Caco-2 (cell line): Measurements from ENCODE around the gene OASL. TPM values are rescaled to one million over a fixed set of nuclear protein-coding genes. Genes with fewer than 3 reads are reported as not detected.

ENCODE experiments used
- BruUV-seq: library from RNA; stranded (reverse); fragments of 400-500 nt; replicated peaks from 2 replicates; lab custom pipeline; 2021; lab: Mats Ljungman, UMichigan
- CTCF ChIA-PET: fragments of 300-600 bp; sonication (Branson Sonifier 250); formaldehyde crosslinking; loops from one replicate; lab custom pipeline; 2022; ENCODE audit warnings: antibody characterized with exemption; lab: Charles Lee
- POLR2A ChIA-PET: fragments of 300-600 bp; sonication (Branson Sonifier 250); formaldehyde crosslinking; loops from one replicate; lab custom pipeline; 2022; ENCODE audit warnings: antibody characterized with exemption; lab: Charles Lee
- DNase-seq, 2 experiments: peaks; one replicate each; pipeline versions ENCODE4 v3.0.0 to v3.0.0-alpha.2; 2020 to 2022
- H3K27me3 ChIP-seq: replicated peaks from 2 replicates; pipeline ENCODE4 v1.6.0; 2011; ENCODE audit warnings: low read length; ENCODE audit not compliant: control insufficient read depth, insufficient read depth
- H3K36me3 ChIP-seq: 2 replicates; pipeline ENCODE4 v1.5.1; 2011; ENCODE audit warnings: low read length; ENCODE audit not compliant: control insufficient read depth, insufficient read depth
- H3K4me1 ChIP-seq: fragments of 250-450 bp; sonication (Bioruptor Pico); 2 replicates; pipeline ENCODE4 v1.5.1; 2020; ENCODE audit warnings: mild to moderate bottlenecking
- H3K4me3 ChIP-seq: 2 replicates; pipeline ENCODE4 v1.5.1; 2011; ENCODE audit warnings: low read depth, mild to moderate bottlenecking, control low read depth, low read length
- H3K9me3 ChIP-seq: fragments of 250-450 bp; sonication (Bioruptor Pico); 2 replicates; pipeline ENCODE4 v1.5.1; 2020; ENCODE audit warnings: mild to moderate bottlenecking, moderate library complexity
- H3K27ac Mint-ChIP-seq: one replicate; pipeline ENCODE4 v1.8.0; 2022; ENCODE audit warnings: mixed read lengths; ENCODE audit not compliant: unreplicated experiment
- H3K27me3 Mint-ChIP-seq: one replicate; pipeline ENCODE4 v1.8.0; 2022; ENCODE audit warnings: mixed read lengths; ENCODE audit not compliant: insufficient read depth, unreplicated experiment
- H3K36me3 Mint-ChIP-seq: one replicate; pipeline ENCODE4 v1.8.0; 2022; ENCODE audit warnings: mild to moderate bottlenecking, mixed read lengths; ENCODE audit not compliant: insufficient read depth, unreplicated experiment
- H3K4me1 Mint-ChIP-seq: one replicate; pipeline ENCODE4 v1.8.0; 2022; ENCODE audit warnings: low read depth, mixed read lengths; ENCODE audit not compliant: unreplicated experiment
- H3K4me3 Mint-ChIP-seq: one replicate; pipeline ENCODE4 v1.8.0; 2022; ENCODE audit warnings: mild to moderate bottlenecking, moderate library complexity, mixed read lengths; ENCODE audit not compliant: unreplicated experiment
- H3K9me3 Mint-ChIP-seq: one replicate; pipeline ENCODE4 v1.8.0; 2022; ENCODE audit warnings: mixed read lengths; ENCODE audit not compliant: unreplicated experiment
- intact Hi-C: fragments of 100-400 bp; cut with micrococcal nuclease; formaldehyde crosslinking; loops from one replicate; pipeline ENCODE4 v1.10.0; 2022; ENCODE audit not compliant: unreplicated experiment
- total RNA-seq: library from RNA; stranded (reverse); gene quantifications from 2 replicates; pipeline ENCODE4 v1.2.3, GENCODE V29; 2022
- TF ChIP-seq, protein P1 (sequence below), 2 experiments: fragments of 200-600 bp in 1 of 2; IDR thresholded peaks; 1 replicate in 1 of 2; 2 replicates in 1 of 2; pipeline versions ENCODE4 v1.5.1 to v1.8.0; 2011 to 2022; ENCODE audit warnings: antibody characterized with exemption in 1 of 2, control low read depth in 1 of 2, inconsistent platforms in 1 of 2, low read depth in 1 of 2, low read length in 1 of 2, mild to moderate bottlenecking in 1 of 2, moderate library complexity in 1 of 2; ENCODE audit not compliant: insufficient read depth in 1 of 2, severe bottlenecking in 1 of 2, unreplicated experiment in 1 of 2

OASL gene
- total RNA-seq, 1 experiment from 2014 or later = 0.11 TPM

DNA sequence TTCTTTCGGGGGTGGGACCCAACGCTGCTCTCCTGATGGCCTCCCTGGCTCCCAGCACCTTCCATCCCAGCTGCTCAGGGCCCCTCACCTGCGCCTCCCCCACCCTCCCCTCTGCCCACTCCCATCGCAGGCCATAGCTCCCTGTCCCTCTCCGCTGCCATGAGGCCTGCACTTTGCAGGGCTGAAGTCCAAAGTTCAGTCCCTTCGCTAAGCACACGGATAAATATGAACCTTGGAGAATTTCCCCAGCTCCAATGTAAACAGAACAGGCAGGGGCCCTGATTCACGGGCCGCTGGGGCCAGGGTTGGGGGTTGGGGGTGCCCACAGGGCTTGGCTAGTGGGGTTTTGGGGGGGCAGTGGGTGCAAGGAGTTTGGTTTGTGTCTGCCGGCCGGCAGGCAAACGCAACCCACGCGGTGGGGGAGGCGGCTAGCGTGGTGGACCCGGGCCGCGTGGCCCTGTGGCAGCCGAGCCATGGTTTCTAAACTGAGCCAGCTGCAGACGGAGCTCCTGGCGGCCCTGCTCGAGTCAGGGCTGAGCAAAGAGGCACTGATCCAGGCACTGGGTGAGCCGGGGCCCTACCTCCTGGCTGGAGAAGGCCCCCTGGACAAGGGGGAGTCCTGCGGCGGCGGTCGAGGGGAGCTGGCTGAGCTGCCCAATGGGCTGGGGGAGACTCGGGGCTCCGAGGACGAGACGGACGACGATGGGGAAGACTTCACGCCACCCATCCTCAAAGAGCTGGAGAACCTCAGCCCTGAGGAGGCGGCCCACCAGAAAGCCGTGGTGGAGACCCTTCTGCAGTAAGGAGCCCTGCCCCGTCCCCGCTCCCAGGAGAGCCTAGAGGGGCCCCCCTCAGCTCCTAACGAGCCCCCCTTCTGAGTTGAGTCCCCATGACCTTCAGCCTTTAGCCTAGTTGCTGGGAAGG is 60.5 kb downstream of the OASL start, which contains the start of gene HNF1A:
Gene HNF1A, plus strand, starts transcription at position 248 of the 924 bp plus-strand sequence. Its CDS starts 226 bp downstream, at position 474.
- Mint-ChIP-seq H3K36me3 (peaks cover 74% of the 10 kb centered on the region), H3K27me3 (no peaks in the 10 kb centered on the region), H3K4me1 (peaks cover 30% of the 10 kb centered on the region), H3K4me3 (peak within 1 kb of the TSS; percentile 88), H3K27ac (peak within 1 kb of the TSS; percentile 71), H3K9me3 (no peaks in the 10 kb centered on the region)
- TF ChIP-seq, protein P1, sequence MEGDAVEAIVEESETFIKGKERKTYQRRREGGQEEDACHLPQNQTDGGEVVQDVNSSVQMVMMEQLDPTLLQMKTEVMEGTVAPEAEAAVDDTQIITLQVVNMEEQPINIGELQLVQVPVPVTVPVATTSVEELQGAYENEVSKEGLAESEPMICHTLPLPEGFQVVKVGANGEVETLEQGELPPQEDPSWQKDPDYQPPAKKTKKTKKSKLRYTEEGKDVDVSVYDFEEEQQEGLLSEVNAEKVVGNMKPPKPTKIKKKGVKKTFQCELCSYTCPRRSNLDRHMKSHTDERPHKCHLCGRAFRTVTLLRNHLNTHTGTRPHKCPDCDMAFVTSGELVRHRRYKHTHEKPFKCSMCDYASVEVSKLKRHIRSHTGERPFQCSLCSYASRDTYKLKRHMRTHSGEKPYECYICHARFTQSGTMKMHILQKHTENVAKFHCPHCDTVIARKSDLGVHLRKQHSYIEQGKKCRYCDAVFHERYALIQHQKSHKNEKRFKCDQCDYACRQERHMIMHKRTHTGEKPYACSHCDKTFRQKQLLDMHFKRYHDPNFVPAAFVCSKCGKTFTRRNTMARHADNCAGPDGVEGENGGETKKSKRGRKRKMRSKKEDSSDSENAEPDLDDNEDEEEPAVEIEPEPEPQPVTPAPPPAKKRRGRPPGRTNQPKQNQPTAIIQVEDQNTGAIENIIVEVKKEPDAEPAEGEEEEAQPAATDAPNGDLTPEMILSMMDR (IDR thresholded peaks at IDR 0.05; ENCODE audit: insufficient read depth in 1 of 2, low read depth in 1 of 2, low read length in 1 of 2, severe bottlenecking in 1 of 2, unreplicated experiment in 1 of 2) = no peak
- CTCF ChIA-PET = interaction anchor here (0.5 to 2.1 kb wide), 9 partner anchors 26 to 801 kb away, joined by 3 to 16 read pairs (median 3); no protein-coding TSS in a partner anchor
- peaks cover 49% of the 10 kb centered on the region for H3K4me1 ChIP-seq
- H3K4me3 ChIP-seq = peak within 1 kb of the TSS; percentile 87
- BruUV-seq = TSS peak; percentile 60
- no peaks in the 10 kb centered on the region for H3K27me3 ChIP-seq
- peak; percentile 83 to 93 for DNase-seq
- H3K36me3 ChIP-seq = peaks cover 14% of the 10 kb centered on the region
- H3K9me3 ChIP-seq = no peaks in the 10 kb centered on the region
- POLR2A ChIA-PET = interaction anchor here (0.5 to 1.5 kb wide), 11 partner anchors 10 to 803 kb away, joined by 3 to 17 read pairs (median 5); partner anchors contain the start of gene POP5
- intact Hi-C loops = loop anchor here (2.0 kb wide), 1 partner anchor 34 kb away; no protein-coding TSS in a partner anchor

DNA sequence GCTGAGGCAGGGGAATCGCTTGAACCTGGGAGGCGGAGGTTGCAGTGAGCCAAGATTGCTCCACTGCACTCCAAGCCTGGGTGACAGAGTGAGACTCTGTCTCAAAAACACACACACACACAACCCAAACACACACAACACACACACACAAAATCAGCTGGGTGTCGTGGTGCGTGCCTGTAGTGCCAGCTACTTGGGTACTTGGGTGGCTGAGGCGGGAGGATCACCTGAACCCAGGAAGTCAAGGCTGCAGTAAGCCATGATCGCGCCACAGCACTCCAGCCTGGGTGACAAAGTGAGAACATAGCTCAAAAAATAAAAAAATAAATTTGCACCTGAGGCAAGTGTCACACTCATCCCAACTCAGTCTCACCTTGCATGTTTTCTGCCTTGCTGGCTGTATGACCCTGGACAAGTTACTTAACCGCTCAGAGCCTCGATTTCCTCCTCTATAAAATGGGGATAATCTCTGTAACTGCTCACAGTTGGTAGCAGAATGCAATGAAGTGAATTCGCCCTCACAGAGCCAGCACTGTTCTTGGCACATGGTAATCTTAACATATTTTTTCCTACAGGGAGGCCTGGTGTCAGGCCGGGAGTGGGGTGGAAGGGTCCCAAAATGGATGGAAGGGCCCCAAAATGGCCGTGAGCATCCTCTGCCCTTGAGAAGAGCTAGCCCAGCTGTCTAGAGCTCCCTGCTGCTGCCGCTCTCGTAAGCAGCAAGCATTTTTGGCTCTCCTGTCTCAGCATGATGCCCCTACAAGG is 61.3 kb downstream of the OASL start:
- ChIA-PET POLR2A (interaction anchor here (0.5 to 1.5 kb wide), 11 partner anchors 9 to 804 kb away, joined by 3 to 17 read pairs (median 5); partner anchors contain the start of gene POP5), CTCF (interaction anchor here (0.8 to 2.1 kb wide), 5 partner anchors 27 to 328 kb away, joined by 3 to 16 read pairs (median 5); no protein-coding TSS in a partner anchor)
- H3K4me3 Mint-ChIP-seq = peak overlapping the region; percentile 88
- TSS peak; percentile 2 for BruUV-seq
- TF ChIP-seq, protein P1 (IDR thresholded peaks at IDR 0.05; ENCODE audit: insufficient read depth in 1 of 2, low read depth in 1 of 2, low read length in 1 of 2, severe bottlenecking in 1 of 2, unreplicated experiment in 1 of 2) = no peak
- peak overlapping the region; percentile 87 for H3K4me3 ChIP-seq
- no peaks in the 10 kb centered on the region for H3K27me3 ChIP-seq
- DNase-seq = no peak
- intact Hi-C loops = loop anchor here (2.0 kb wide), 1 partner anchor 33 kb away; no protein-coding TSS in a partner anchor
- peaks cover 74% of the 10 kb centered on the region for H3K36me3 Mint-ChIP-seq
- peaks cover 49% of the 10 kb centered on the region for H3K4me1 ChIP-seq
- H3K27me3 Mint-ChIP-seq = no peaks in the 10 kb centered on the region
- H3K9me3 ChIP-seq = no peaks in the 10 kb centered on the region
- no peaks in the 10 kb centered on the region for H3K9me3 Mint-ChIP-seq
- H3K4me1 Mint-ChIP-seq = peaks cover 28% of the 10 kb centered on the region
- peak overlapping the region; percentile 71 for H3K27ac Mint-ChIP-seq
- H3K36me3 ChIP-seq = peaks cover 14% of the 10 kb centered on the region
